H1 (cell line): ENCODE data around the gene SUGP2. TPM values are rescaled to one million over a fixed set of nuclear protein-coding genes. Genes with fewer than 3 reads are reported as not detected.

Experiments
- CBX5 ChIP-seq: fragments of 300-800, 300-1000 bp; sonication (generic); IDR thresholded peaks from 2 replicates; pipeline ENCODE4 v1.7.1; 2016; ENCODE audit warnings: antibody characterized with exemption, low read length, low read depth
- CEBPB ChIP-seq: IDR thresholded peaks from 2 replicates; pipeline ENCODE4 v1.6.1; 2012; ENCODE audit warnings: low read depth, low read length
- CHD1 ChIP-seq: IDR thresholded peaks from 2 replicates; pipeline ENCODE4 v1.6.1; 2012; ENCODE audit warnings: low read depth, low read length, improper control_type of control experiment
- CREB1 ChIP-seq: IDR thresholded peaks from 2 replicates; pipeline ENCODE4 v1.6.1; 2012; ENCODE audit warnings: inconsistent platforms
- CTBP2 ChIP-seq: IDR thresholded peaks from 2 replicates; pipeline ENCODE4 v1.7.0; 2011; ENCODE audit warnings: borderline replicate concordance, mild to moderate bottlenecking, moderate library complexity, mixed read lengths, low read length; ENCODE audit not compliant: insufficient read depth, insufficient read length
- CTCF ChIP-seq, 3 experiments: IDR thresholded peaks; 1 replicate in 2 of 3; 2 replicates in 1 of 3; pipeline versions ENCODE4 v1.5.1 to v1.6.1; 2011; ENCODE audit warnings: low read length in 3 of 3, mild to moderate bottlenecking in 3 of 3, inconsistent platforms in 2 of 3, low read depth in 1 of 3, moderate library complexity in 1 of 3; ENCODE audit not compliant: insufficient read depth in 1 of 3; ENCODE audit errors: control extremely low read depth in 1 of 3
- EGR1 ChIP-seq: IDR thresholded peaks from 2 replicates; pipeline ENCODE4 v1.6.1; 2011; ENCODE audit warnings: low read depth, low read length, borderline replicate concordance
- FOSL1 ChIP-seq: IDR thresholded peaks from 2 replicates; pipeline ENCODE4 v1.6.1; 2011; ENCODE audit warnings: mild to moderate bottlenecking, low read depth, low read length, moderate library complexity; ENCODE audit not compliant: insufficient read depth
- JUN ChIP-seq: IDR thresholded peaks from 2 replicates; pipeline ENCODE4 v1.6.1; 2011; ENCODE audit warnings: low read depth, mild to moderate bottlenecking, improper control_type of control experiment, low read length
- JUND ChIP-seq: IDR thresholded peaks from 2 replicates; pipeline ENCODE4 v1.6.1; 2011; ENCODE audit warnings: mild to moderate bottlenecking, improper control_type of control experiment, low read length
- KDM4A ChIP-seq: IDR thresholded peaks from one replicate; pipeline ENCODE4 v1.7.1; 2012; ENCODE audit warnings: low read depth, mild to moderate bottlenecking, moderate library complexity, low read length, inconsistent platforms; ENCODE audit not compliant: severe bottlenecking
- MAX ChIP-seq: IDR thresholded peaks from 2 replicates; pipeline ENCODE4 v1.6.1; 2012; ENCODE audit warnings: inconsistent platforms
- NRF1 ChIP-seq: IDR thresholded peaks from 2 replicates; pipeline ENCODE4 v1.6.1; 2011; ENCODE audit warnings: mild to moderate bottlenecking, low read depth, low read length, improper control_type of control experiment
- PHF8 ChIP-seq: fragments of 200-600 bp; sonication (generic); conservative IDR thresholded peaks from 2 replicates; pipeline ENCODE4 v1.7.1; 2012; ENCODE audit warnings: low read depth, mild to moderate bottlenecking, inconsistent platforms, low read length, moderate library complexity
- POLR2AphosphoS5 ChIP-seq: IDR thresholded peaks from 2 replicates; pipeline ENCODE4 v1.6.1; 2011; ENCODE audit warnings: low read depth, low read length
- SIN3A ChIP-seq, 2 experiments: IDR thresholded peaks in 1 of 2; conservative IDR thresholded peaks in 1 of 2; 2 replicates each; pipeline ENCODE4 v1.6.1; 2011 to 2012; ENCODE audit warnings: low read length in 2 of 2, improper control_type of control experiment in 1 of 2, low read depth in 1 of 2, mild to moderate bottlenecking in 1 of 2
- SP4 ChIP-seq: IDR thresholded peaks from 2 replicates; pipeline ENCODE4 v1.6.1; 2012; ENCODE audit warnings: low read length, inconsistent platforms
- SRF ChIP-seq: IDR thresholded peaks from 2 replicates; pipeline ENCODE4 v1.6.1; 2011; ENCODE audit warnings: mild to moderate bottlenecking, low read depth, low read length, moderate library complexity
- TAF7 ChIP-seq: optimal IDR thresholded peaks from 2 replicates; pipeline ENCODE3; 2011; ENCODE audit warnings: low read depth, mild to moderate bottlenecking, inconsistent platforms, low read length, moderate library complexity, borderline replicate concordance
- TBP ChIP-seq: IDR thresholded peaks from 2 replicates; pipeline ENCODE4 v1.6.1; 2011; ENCODE audit warnings: low read depth, low read length, improper control_type of control experiment
- TCF12 ChIP-seq: IDR thresholded peaks from 2 replicates; pipeline ENCODE4 v1.6.1; 2011; ENCODE audit warnings: low read depth, mild to moderate bottlenecking, low read length
- TEAD4 ChIP-seq: IDR thresholded peaks from 2 replicates; pipeline ENCODE4 v1.6.1; 2012; ENCODE audit warnings: low read depth, low read length, inconsistent platforms, mixed read lengths
- polyA plus RNA-seq, 7 experiments: library from polyadenylated mRNA; depleted of rRNA in 3 of 7; stranded (reverse) in 5 of 7; unstranded in 2 of 7; fragments of >200 nt in 5 of 7; fragments of 200-250 nt in 2 of 7; gene quantifications; 1 replicate in 5 of 7; 2 replicates in 1 of 7; 4 replicates in 1 of 7; pipeline versions ENCODE4 v1.2.1 to v1.2.3, GENCODE V29; 2011 to 2013; ENCODE audit warnings: missing spikeins in 2 of 7, mixed read lengths in 2 of 7
- total RNA-seq: library from RNA; stranded (reverse); fragmentation: NEBNext Ultra II Directional; extraction: Animal tissue kit (Norgen Biotek cat#: 25700); gene quantifications from 2 replicates; pipeline ENCODE4 v1.2.1, GENCODE V29; 2021

Gene SUGP2
- total and polyA plus RNA-seq, 2 of the 8 experiments (the other 6 are each of a cell fraction or from before 2014, with no cell fraction given), result 57.7 to 114 TPM

- TF ChIP-seq MAX, result peak; percentile 97
- no peak for TF ChIP-seq TCF12
- TF ChIP-seq SP4, result peak; percentile 84; the same call in 1 of the 2 replicates
- 0 out of 4 replicates have a peak, but pooled peaks of 1 of the 3 experiments have one; percentile 1 for TF ChIP-seq CTCF (IDR thresholded peaks at IDR 0.05; ENCODE audit: control extremely low read depth in 1 of 3, insufficient read depth in 1 of 3, low read depth in 1 of 3, low read length in 3 of 3)
- TF ChIP-seq CBX5, result no peak
- TF ChIP-seq POLR2AphosphoS5, result peak; percentile 48; the same call in 1 of the 2 replicates
- no peak for TF ChIP-seq CHD1
- TF ChIP-seq FOSL1, result no peak
- TF ChIP-seq EGR1, result no peak
- peak; percentile 79 for TF ChIP-seq KDM4A
- TF ChIP-seq NRF1, result peak; percentile 97
- peak in 1 of 2 experiments; percentile 96; a peak in 2 of 4 replicates for TF ChIP-seq SIN3A (conservative IDR thresholded peaks at IDR 0.05 in 1 of 2, IDR thresholded peaks at IDR 0.05 in 1 of 2; ENCODE audit: low read depth in 1 of 2, low read length in 2 of 2)
- TF ChIP-seq JUN, result no peak
- no peak for TF ChIP-seq TEAD4
- TF ChIP-seq PHF8, result peak; percentile 63
- TF ChIP-seq SRF, result no peak
- no peak for TF ChIP-seq JUND
- TF ChIP-seq CEBPB, result peak; percentile 97
- 0 out of 2 replicates have a peak, but pooled peaks have one; percentile 21 for TF ChIP-seq TBP
- TF ChIP-seq TAF7, result no peak
- 0 out of 2 replicates have a peak, but pooled peaks have one; percentile 26 for TF ChIP-seq CREB1
- TF ChIP-seq CTBP2, result no peak
These were observed at the start of gene SUGP2, which contains the start of gene ARMC6 (continued) for GRCh38 chr19:19033426-19034203.
